Activated gamma-delta T cell (primary cell): Measurements from ENCODE around the gene NR2E1.

Experiments used
- DNase-seq: peaks from one replicate; lab custom pipeline; 2025; lab: John Stamatoyannopoulos, UW

Gene NR2E1

DNA sequence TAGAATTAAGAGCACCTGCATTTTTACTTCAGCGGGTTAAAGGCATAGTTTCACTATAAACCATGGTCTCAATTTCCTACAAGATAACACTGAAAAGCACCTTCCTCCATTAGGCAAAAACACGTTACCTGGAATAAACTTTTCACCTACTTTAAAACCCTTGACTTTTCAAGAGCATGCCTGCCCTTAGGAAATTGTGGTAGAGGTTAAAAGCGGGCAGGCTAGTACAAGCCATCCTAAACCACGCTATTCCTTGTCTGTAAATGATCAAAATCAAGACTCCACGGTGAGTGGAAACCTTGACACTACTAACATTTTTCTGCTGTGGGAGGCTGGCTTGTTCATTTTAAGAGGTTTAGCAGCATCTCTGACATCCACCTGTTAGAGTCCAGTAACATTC, 43.9 kb downstream of the NR2E1 start:
- DNase-seq, result no peak

DNA sequence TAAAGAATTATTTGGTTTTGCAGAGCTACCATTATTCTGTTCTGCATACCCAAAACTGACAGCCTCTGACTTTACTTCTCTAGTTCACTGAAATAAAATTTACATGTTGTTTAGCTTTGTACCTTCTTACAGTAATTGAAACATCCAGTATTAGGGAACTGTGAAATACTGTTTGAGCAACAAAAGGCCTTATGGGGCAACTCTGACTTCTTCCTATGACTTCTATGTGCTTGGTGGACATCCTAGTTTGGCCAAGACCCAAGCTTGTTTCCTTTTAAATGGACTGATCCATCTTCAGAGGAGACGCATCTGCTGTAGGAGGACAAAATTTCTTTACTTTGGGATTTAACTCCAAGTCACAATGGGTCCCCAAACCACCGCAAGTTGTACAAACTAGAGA, 44.7 kb downstream of the NR2E1 start:
- DNase-seq, result no peak

DNA sequence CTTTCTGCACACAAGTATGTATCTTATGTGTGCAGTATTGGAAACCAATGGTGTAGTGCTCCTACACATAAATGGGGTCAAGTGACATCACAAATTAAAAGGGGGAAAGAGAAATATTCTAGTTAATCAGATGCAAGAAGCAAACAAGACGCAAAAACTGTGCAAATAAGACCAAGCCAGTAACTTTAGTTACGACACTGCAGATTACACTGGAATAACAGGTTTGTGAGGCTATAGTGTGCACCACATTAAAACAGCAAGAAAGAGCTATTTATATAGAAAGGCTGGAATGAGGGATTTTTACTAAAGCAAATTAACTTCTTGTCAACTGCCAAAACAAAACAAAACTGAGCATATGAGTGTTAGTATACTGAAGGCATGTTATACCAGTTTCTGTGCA, 45.8 kb downstream of the NR2E1 start:
- no peak for DNase-seq

DNA sequence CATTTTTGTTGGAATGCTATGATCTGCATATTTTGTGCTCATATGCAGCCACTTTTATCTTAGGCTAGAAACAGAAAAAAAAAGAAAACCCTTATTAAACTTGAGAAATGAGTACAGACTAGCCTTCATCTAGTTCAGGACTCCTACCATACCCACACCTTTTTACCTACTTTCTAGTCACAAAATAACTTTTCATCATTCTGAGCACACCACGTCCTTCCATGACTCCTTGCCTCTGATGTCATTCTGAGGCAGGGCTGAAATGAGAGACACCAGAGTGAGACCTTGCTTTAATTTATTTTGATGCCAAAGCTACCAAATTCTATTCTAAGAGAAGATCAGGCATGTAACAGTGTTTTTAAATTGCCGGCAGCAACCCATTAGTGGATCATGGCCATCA, 56.2 kb downstream of the NR2E1 start:
- no peak for DNase-seq

DNA sequence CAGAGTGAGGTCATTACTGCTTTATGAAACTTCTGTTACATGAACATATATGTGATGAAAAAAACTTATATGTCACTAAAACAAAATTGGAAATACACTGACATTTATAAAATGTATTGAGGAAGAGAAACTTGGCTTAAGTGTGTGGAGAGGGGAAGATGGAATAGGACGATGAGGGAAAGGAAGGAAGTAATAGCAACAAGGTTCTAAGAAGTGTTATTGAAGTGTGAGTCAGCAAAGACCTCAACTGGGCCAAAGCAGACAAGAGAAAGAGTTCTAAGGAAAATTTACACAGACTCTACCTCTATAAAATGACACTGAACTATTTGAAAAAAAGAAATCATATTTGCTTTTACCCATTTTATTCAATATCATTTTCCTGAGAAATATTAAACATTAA, 56.7 kb downstream of the NR2E1 start:
- no peak for DNase-seq

DNA sequence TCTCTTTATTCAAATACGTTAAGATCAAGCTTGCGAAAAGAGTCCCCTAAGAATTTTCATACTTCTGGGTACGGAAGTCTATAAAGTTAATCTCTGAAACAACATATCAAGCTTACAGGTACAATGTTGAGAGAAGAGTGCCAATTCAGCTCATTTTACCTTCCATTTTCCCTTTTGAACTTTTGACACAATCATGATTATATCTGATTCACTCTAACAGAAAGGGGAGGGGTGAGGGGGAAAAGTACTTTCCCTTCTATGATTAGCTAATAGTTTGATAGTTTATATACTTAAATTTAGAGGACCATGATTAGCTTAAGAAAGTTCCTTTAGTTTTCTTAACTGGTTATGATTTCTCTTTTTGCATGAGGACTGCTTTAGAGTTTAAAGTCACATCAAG, 61.5 kb downstream of the NR2E1 start:
- DNase-seq, result no peak

DNA sequence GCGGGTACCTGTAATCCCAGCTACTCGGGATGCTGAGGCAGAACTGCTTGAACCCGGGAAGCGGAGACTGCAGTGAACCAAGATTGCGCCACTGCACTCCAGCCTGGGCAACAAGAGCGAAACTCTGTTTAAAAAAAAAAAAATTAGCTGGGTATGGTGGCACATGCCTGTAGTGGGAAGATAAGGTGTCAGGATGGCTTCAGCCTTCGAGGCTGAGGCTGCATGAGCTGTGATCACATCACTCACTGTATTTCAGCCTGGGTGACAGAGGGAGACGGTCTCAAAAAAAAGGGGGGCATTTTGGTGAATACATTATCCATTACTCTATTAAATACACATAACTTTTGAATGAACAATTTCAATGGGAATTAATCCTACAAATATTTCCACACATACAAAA, 62.6 kb downstream of the NR2E1 start:
- no peak for DNase-seq

DNA sequence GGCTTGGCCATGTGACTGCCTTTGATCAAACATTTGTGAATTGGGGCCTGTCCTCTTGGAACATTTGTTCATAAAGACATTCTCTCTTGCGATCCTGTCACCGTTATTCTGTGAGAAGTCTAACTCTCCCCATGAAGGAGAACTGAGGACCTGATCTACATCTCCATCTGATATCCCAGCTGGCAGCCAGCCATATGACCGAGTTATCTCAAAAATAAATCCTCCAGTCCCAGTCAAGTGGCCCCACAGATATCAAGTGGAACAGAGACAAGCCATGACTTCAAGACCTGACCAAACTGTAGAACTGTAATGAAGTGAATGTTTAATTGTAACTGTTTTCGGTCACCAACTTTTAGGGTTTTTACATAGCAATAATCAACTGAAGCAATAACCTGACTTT, 69.3 kb downstream of the NR2E1 start:
- DNase-seq, result no peak

DNA sequence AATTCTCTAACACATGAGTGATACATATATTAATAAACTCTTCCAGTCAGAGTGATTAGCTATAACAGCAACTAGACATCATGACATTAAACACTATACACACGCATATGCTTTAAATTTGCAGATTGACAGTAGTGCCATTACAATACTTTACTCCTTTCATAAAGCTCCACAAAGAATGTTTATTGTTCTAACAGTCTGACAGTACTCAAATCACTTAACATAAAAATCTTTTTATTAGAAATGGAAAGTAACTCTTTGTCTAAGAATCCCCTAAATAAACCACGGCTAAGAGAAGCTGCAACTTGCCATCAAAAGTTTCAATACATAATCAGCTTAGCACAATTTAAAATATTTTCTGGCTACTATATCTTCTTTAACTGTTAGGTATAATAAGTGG, 71.0 kb downstream of the NR2E1 start:
- DNase-seq, result no peak

DNA sequence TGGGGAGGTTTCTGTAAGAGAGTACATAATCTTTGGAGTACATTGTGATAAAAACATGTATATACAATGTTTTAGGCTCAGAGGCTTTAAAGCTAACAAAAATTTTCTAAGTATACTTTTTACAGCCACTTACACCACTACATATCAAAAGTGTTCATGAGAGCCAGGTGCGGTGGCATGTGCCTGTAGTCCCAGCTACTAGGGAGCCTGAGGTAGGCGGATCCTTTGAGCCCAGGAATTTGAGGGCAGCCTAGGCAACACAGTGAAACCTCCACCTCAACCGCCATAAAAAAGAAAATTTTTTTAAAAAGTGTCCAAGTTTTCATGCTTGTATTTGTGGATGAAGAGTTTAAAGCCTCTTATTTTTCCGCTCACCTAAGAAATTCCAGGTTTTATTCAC, 72.5 kb downstream of the NR2E1 start:
- DNase-seq, result no peak
